Adrenal gland (tissue), 5 donors: ENCODE measurements around the gene FNDC3B.

Source experiments
- POLR2A ChIP-seq, 2 donors: fragments of 450-650 bp; IDR thresholded peaks; one replicate each; pipeline ENCODE4 v1.6.1; 2017; ENCODE audit warnings: antibody characterized with exemption in 2 of 2, mild to moderate bottlenecking in 2 of 2, moderate library complexity in 1 of 2
- TF ChIP-seq, protein P1 (sequence below), 6 experiments: fragments of 450-650 bp in 4 of 6; fragments of 200-600 bp in 2 of 6; sonication (generic) in 1 of 6; IDR thresholded peaks; 1 replicate in 5 of 6; 2 replicates in 1 of 6; pipeline versions ENCODE4 v1.5.1 to v1.8.0; 2016 to 2021; ENCODE audit warnings: antibody characterized with exemption in 6 of 6, mild to moderate bottlenecking in 2 of 6, moderate library complexity in 1 of 6
- donor health status: DM: no; HTN: no; CAD: no.

- TF ChIP-seq POLR2A (IDR thresholded peaks at IDR 0.05): no peak
- TF ChIP-seq, protein P1, sequence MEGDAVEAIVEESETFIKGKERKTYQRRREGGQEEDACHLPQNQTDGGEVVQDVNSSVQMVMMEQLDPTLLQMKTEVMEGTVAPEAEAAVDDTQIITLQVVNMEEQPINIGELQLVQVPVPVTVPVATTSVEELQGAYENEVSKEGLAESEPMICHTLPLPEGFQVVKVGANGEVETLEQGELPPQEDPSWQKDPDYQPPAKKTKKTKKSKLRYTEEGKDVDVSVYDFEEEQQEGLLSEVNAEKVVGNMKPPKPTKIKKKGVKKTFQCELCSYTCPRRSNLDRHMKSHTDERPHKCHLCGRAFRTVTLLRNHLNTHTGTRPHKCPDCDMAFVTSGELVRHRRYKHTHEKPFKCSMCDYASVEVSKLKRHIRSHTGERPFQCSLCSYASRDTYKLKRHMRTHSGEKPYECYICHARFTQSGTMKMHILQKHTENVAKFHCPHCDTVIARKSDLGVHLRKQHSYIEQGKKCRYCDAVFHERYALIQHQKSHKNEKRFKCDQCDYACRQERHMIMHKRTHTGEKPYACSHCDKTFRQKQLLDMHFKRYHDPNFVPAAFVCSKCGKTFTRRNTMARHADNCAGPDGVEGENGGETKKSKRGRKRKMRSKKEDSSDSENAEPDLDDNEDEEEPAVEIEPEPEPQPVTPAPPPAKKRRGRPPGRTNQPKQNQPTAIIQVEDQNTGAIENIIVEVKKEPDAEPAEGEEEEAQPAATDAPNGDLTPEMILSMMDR (IDR thresholded peaks at IDR 0.05): no peak
Observed at GRCh38 chr3:172129498-172129849, 90.1 kb downstream of the FNDC3B start.
